GM18951 (cell line): Measurements from ENCODE around the gene MPST.

Experiments
- POLR2A ChIP-seq: IDR thresholded peaks from 4 replicates; pipeline ENCODE4 v1.6.1; 2011; ENCODE audit warnings: mild to moderate bottlenecking; ENCODE audit not compliant: insufficient read length, insufficient read depth; ENCODE audit errors: extremely low read depth
- in situ Hi-C: fragments of 300-500 bp; cut with MboI; formaldehyde crosslinking; loops from one replicate; pipeline ENCODE4 v1.12.0; 2022; ENCODE audit warnings: low sequenced_read_pairs, mixed read lengths, inconsistent platforms; ENCODE audit not compliant: unreplicated experiment

Gene MPST

DNA sequence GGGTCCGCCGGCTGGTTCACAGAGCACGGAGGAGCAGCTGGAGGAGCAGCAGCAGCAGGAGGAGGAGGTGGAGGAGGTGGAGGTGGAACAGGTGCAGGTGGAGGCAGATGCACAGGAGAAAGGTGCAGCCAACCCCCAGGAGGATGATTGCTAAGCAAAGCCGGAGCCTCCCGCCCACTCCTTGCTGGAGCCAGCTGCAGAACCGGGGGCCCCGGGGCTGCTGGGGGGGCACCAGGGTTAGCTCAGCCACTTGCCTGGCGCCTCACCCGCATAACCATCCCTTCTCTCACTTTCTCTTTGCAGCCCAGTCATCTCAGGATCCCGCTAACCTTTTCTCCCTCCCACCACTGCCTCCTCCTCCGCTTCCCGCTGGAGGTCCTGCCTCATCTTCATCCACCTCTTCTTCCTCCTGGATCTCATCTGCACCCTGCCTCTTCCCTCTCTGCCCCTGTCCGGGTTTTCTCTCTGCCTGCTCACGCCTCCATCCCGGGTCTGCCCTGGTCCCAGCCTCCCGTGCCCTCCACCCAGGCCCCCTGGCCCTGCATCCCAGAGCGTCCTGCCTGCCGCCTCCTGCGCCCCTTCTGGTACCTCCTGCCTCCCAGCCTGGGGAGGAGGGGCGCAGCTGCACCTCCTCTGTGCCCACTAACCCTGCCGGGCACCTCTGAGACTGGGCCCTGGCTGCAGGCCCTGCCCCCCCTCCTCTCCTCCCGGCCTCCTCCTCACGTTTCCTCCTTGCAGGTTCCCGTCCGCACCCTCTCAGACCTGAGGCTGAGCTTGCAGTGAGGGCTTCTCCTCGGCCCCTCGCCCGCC lies 41.5 kb downstream of the MPST start:
- no peak for TF ChIP-seq POLR2A
- in situ Hi-C loops = no loop called here

DNA sequence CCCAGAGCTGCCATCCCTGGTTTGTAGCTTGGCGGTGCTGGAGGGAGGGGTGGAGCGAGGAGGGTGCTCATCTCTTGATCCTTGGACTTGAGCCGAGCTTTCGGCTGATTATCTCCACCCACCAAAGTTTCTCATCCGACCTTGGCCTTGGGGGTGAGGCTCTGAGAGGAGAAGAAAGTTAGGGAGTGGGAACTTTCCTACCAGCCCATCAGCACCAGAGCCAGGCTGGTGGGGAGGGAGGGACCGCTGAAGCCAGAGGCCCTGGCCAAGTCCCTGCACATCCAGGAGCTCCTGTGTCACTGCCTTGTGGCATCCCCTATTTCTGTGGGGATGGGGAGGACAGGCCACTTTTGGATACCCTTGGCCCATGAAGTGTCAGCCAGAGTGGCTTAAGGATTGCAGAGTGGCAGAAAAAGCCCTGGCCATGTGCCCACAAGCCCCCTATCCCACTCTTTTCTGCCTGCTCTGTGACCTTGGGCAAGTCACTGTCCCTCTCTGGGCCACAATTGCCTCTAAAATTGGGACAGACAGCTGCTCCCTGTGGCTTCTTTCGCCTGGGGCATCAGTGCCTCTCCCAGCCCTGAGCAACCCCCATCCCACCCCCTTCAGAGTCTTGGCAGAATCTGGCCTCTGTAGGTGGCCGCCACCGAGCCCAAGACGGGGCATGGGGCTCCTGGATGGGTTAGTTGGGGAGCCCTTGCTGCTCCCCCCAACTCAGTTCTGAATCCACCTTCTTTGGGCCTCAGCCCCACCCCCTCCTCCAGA lies 42.3 kb downstream of the MPST start:
- in situ Hi-C loops = no loop called here
- TF ChIP-seq POLR2A = no peak

DNA sequence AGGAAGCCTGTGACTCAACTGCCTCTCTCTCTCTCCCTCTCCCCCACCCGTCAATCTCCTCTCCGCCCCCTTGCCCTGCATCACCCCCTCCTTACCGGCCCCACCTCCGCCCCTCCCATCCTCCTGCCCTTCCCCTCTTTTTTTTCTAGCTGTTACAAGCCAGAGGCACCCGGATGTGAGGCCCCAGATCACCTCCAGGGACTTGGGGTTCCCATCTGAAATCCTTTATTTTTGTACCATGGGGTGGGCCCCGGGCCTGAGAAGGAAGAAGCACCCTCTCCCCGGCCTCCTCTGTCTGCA lies 42.8 kb downstream of the MPST start:
- in situ Hi-C loops = no loop called here
- TF ChIP-seq POLR2A = no peak

DNA sequence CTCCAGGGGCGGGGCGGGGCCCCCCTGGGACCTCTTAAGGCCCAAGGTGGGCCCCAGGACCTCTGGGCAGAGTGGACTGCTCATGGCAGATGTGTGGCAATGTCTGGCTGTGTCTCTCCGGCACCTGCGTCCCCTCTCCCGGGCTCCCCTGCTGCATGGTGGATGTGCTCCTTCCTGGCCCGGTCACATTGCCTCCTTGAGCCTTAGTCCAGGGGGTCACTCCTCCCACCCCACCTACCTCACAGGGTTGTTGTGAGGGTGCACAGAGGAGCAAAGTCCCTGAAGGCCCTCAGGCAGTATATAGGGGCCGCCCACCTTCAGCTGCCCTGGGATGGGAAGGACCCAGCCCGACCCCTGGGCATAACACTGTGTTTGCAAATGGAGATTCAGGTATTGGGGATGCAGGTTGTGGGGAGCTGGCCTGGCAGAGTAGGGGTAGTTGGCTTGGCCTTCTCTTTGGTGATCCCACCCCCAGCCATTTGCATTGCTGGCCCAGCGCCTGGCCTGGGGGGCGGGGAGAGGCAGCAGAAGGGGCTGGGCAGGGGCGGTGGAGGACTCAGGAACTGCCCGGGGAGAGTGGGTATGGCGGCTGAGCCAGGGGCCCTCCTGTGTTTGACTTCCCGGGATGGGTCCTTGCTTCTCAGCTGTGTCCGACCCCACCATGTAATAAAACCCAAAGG lies 43.3 kb downstream of the MPST start:
- in situ Hi-C loops = no loop called here
- no peak for TF ChIP-seq POLR2A

DNA sequence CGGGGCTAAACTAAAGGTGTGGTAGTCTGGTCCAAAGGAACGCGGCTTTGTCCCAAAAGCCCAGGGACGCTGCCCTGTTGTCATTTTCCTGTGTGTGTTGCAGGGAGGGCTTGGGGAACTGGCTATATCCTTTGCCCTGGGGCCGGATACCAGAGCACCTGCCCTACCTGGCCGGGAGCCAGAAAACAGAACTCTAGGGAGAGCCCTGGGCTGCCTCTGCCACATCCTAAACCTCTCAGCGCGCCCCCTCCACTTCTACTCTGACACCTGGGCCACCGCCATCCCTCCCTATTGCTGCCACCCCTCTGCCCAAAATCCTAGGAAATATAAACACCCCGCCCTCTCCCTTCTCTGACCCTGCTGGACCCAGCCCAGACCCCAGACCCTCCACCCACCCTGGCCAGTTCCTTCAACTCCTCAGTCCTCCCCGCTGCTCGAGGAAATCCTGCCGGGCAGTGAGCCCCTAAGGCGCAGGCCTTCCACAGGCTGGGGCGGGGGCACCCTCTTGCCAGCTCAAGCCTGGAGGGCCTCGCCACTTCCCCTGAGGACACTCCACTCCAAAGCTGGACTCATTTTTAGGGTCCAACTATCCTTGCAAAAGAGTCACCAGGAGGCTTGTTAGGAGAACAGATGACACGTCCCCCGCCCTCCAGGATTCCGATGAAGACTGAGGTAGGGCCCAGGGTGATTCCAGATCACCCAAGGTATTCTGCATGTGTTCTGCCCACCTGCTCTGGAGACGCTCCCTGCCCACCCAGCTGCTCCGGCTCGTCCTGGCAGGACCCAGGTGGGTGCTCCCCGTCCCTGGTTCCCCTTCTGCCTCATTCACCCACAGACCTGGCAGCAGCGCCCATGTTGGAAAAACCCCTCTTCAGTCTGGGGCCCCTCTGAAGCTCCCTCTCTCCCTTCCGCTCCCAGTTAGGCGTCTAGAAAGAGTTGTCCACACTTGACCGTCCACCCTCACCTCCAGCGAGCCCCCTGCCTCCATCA lies 44.2 kb downstream of the MPST start:
- TF ChIP-seq POLR2A = no peak
- in situ Hi-C loops = no loop called here

- in situ Hi-C loops = no loop called here
- TF ChIP-seq POLR2A = no peak
Measured at GRCh38 chr22:37064553-37064952, 45.0 kb downstream of the MPST start.

- TF ChIP-seq POLR2A = no peak
- in situ Hi-C loops = no loop called here
Measured at GRCh38 chr22:37065180-37065579, 45.6 kb downstream of the MPST start.

DNA sequence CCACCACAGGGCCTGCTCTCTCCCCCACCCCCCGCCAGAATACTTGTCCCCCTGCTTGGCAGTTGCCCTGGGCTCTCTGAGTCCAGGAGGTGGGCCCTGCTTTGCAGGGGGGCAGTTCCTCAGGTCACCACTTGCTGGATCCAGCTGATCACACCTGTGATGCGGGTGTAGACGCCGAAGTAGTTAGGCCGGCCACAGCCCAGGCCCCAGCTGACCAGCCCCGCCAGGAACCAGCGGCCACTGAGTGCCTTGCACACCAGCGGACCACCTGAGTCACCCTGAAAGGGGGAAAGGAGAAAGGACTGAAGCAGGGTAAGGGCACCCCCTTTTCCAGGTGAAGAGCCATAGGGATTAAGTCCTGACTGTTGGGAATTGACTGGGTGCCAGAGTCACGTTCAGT lies 46.4 kb downstream of the MPST start:
- in situ Hi-C loops = no loop called here
- TF ChIP-seq POLR2A = no peak

DNA sequence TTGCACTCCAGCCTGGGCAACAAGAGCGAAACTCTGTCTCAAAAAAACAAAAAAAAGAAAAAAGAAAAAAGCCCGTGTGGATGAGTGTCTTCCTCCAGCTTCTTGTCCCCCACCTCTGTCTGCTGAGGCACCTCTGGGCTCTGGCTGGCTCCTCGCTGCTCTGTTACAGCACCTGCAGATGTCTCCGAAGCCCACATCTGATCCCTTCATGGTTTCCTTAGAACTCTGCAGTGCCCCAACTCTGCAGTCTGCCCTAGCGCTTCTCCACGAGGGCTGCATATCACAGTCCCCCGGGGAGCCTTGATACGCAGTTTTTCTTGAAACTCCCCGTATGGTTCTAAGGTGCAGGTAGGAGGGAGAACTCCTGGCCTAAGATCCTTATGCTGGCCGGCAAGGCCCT lies 47.9 kb downstream of the MPST start:
- in situ Hi-C loops = no loop called here
- TF ChIP-seq POLR2A = no peak

- in situ Hi-C loops = no loop called here
- TF ChIP-seq POLR2A = no peak
Measured at GRCh38 chr22:37068859-37069258, 49.3 kb downstream of the MPST start.

GRCh38 chr22:37069319-37069718 lies 49.8 kb downstream of the MPST start:
- TF ChIP-seq POLR2A = no peak
- in situ Hi-C loops = no loop called here

DNA sequence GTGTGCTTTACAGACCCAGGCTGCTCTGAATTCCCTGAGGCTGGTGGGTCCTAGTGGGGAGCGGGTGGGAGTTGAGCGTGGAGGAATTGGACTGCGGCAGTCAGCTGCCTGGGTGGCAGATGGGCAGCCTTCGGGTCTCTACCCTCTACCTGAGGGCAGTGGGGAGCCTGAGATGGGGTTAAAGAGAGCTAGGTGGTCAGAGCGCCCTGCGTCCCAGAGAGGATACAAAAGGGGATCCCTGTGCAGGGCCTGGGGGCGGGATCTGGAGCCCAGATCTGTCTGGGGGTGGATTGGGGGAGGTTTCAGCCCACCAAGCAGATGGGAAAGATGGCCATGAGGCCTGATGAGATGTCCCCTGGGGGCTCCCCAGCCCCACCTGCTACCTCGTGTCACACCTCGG lies 50.2 kb downstream of the MPST start:
- in situ Hi-C loops = no loop called here
- no peak for TF ChIP-seq POLR2A

- in situ Hi-C loops = no loop called here
- no peak for TF ChIP-seq POLR2A
Measured at GRCh38 chr22:37070334-37070733, 50.8 kb downstream of the MPST start.
